Prostate gland (tissue), 2 donors: Measurements from ENCODE around the gene PTCD1. TPM values are rescaled to one million over a fixed set of nuclear protein-coding genes. Genes with fewer than 3 reads are reported as not detected.

ENCODE experiments used
- DNase-seq: peaks from one replicate; pipeline ENCODE4 v3.0.0-alpha.2; 2019; ENCODE audit warnings: low spot score
- H3K27ac ChIP-seq, 2 donors: fragments of 200-600 bp; sonication (generic); 2 replicates each; pipeline ENCODE4 v1.5.1; 2017 to 2019
- H3K27me3 ChIP-seq: fragments of 200-600 bp; sonication (generic); replicated peaks from 2 replicates; pipeline ENCODE4 v1.5.1; 2019; ENCODE audit not compliant: insufficient read depth
- H3K36me3 ChIP-seq, 2 donors: fragments of 200-600 bp; sonication (generic); 1 replicate in 1 of 2; 2 replicates in 1 of 2; pipeline versions ENCODE4 v1.5.1 to v1.8.1; 2017 to 2019
- H3K4me1 ChIP-seq: fragments of 200-600 bp; sonication (generic); replicated peaks from 2 replicates; pipeline ENCODE4 v1.5.1; 2019
- H3K4me3 ChIP-seq, 2 donors: fragments of 200-600 bp; sonication (generic); 2 replicates each; pipeline ENCODE4 v1.5.1; 2017 to 2019
- H3K9me3 ChIP-seq: fragments of 200-600 bp; sonication (generic); 2 replicates; pipeline ENCODE4 v1.5.1; 2017
- POLR2A ChIP-seq: fragments of 450-650 bp; IDR thresholded peaks from one replicate; pipeline ENCODE4 v1.6.1; 2016; ENCODE audit warnings: antibody characterized with exemption, mild to moderate bottlenecking
- POLR2AphosphoS5 ChIP-seq: sonication (generic); formaldehyde crosslinking; IDR thresholded peaks from one replicate; pipeline ENCODE4 v1.6.1; 2017; ENCODE audit warnings: antibody characterized with exemption
- WGBS: methylation state at CpG from one replicate; pipeline ENCODE4 v1.1.5; 2018; 5-methylcytosine and 5-hydroxymethylcytosine counted together
- intact Hi-C: fragments of 100-400 bp; cut with DNase I; formaldehyde crosslinking; loops from one replicate; pipeline ENCODE4 v1.14.2; 2022
- total RNA-seq, 2 donors: library from RNA; depleted of rRNA; stranded (reverse); fragments of >200 nt; gene quantifications; one replicate each; pipeline ENCODE4 v1.1.0, GENCODE V29; 2016
- TF ChIP-seq, protein P1 (sequence below), 4 experiments: fragments of 200-600 bp in 2 of 4; fragments of 450-650 bp in 2 of 4; sonication (generic) in 2 of 4; IDR thresholded peaks; 1 replicate in 3 of 4; 2 replicates in 1 of 4; pipeline ENCODE4 v1.5.1; 2016 to 2019; ENCODE audit warnings: antibody characterized with exemption in 4 of 4, mild to moderate bottlenecking in 2 of 4, moderate library complexity in 2 of 4

Gene PTCD1
- total RNA-seq, 2 donors from 2014 or later, result 9.1 to 11.8 TPM

DNA sequence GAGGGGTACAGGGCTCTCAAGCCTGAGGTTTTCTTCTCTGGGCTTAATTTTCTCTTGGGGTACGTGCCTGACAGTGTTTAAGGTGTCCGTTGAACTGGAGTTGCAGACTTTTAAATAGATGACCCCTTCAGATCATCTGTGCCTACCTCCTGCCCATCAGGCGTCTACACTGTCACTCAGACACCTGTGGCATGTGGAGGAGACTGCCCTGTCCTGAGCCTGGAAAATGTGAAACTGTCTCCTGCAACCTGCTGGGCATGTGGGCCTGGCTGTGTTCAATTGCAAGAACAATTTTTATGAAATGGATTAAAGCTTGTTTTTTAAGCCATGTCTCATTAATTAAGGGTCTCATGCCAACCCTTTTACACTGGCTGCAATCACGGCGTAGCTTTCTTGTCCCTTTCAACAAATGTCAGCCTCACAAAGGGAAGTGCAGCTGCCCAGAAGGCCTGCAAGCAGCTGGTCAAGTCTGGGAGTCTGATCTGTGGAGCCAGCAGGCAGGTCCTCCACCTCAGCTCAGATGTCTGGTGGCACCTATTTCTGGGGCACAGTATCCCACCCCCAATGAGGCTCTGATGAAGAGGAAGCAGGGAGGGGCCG lies 18.6 kb upstream of the PTCD1 start:
- H3K4me3 ChIP-seq, result no peak overlapping the region
- no peak overlapping the region for H3K27ac ChIP-seq
- H3K4me1 ChIP-seq, result peaks cover 12% of the 10 kb centered on the region
- peaks cover 0 to 28% of the 10 kb centered on the region in 2 donors for H3K36me3 ChIP-seq
- TF ChIP-seq POLR2AphosphoS5 (no peak), POLR2A (no peak)
- TF ChIP-seq, protein P1, sequence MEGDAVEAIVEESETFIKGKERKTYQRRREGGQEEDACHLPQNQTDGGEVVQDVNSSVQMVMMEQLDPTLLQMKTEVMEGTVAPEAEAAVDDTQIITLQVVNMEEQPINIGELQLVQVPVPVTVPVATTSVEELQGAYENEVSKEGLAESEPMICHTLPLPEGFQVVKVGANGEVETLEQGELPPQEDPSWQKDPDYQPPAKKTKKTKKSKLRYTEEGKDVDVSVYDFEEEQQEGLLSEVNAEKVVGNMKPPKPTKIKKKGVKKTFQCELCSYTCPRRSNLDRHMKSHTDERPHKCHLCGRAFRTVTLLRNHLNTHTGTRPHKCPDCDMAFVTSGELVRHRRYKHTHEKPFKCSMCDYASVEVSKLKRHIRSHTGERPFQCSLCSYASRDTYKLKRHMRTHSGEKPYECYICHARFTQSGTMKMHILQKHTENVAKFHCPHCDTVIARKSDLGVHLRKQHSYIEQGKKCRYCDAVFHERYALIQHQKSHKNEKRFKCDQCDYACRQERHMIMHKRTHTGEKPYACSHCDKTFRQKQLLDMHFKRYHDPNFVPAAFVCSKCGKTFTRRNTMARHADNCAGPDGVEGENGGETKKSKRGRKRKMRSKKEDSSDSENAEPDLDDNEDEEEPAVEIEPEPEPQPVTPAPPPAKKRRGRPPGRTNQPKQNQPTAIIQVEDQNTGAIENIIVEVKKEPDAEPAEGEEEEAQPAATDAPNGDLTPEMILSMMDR (IDR thresholded peaks at IDR 0.05), result no peak
- H3K27me3 ChIP-seq, result no peaks in the 10 kb centered on the region
- DNase-seq, result no peak
- no peaks in the 10 kb centered on the region for H3K9me3 ChIP-seq
- WGBS, result 71% methylated on average over 6 of the region's 6 CpGs
- intact Hi-C loops, result no loop called here

DNA sequence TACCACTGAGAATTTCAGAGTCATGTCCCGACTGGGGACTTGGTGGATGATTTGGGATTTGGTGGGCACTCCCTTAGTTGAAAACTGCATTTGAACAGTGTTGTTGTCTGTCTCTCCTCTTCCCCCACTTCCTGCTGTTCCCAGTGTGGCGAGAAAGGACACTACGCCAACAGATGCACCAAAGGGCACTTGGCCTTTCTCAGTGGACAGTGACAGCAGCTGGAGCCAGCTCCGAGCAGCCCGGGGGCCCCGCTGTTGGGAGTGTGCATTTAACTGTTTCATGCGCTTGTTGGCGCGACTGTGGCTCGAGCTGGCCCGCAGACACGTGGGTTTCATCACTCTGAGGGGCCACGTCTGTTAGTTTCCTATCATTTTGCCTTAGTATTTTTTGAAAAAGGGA lies 17.7 kb upstream of the PTCD1 start:
- Histone ChIP-seq H3K27me3 (no peaks in the 10 kb centered on the region), H3K4me3 (no peak overlapping the region), H3K27ac (no peak overlapping the region), H3K4me1 (peaks cover 9% of the 10 kb centered on the region), H3K36me3 (peaks cover 0 to 28% of the 10 kb centered on the region in 2 donors), H3K9me3 (no peaks in the 10 kb centered on the region)
- intact Hi-C loops, result no loop called here
- no peak for DNase-seq
- TF ChIP-seq, protein P1 (IDR thresholded peaks at IDR 0.05), result no peak
- no peak for TF ChIP-seq POLR2A
- 64% methylated on average over 13 of the region's 13 CpGs for WGBS

DNA sequence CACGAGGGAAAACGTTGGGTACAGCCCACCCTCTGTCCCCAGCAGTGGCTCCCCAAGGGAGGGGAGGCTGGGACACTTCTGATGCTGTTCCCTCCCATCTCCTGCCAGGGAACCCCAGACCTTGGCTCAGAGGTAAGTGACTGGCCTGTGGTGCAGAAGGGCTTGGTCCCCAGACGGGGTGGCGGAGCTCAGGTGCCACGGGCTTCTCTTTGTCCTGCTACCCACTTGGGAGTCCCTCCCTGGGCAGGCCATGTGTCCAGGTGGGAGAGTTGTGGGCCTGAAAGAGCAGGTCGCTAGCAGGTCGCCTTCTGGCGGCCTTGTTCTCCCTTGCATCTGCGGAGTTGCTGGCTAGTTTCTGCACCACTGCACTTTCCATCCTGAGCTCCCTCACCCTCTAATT lies 17.3 kb upstream of the PTCD1 start:
- H3K4me3 ChIP-seq, result no peak overlapping the region
- peaks cover 9% of the 10 kb centered on the region for H3K4me1 ChIP-seq
- no peaks in the 10 kb centered on the region for H3K27me3 ChIP-seq
- no peak for DNase-seq
- TF ChIP-seq POLR2A (no peak), POLR2AphosphoS5 (no peak)
- TF ChIP-seq, protein P1 (IDR thresholded peaks at IDR 0.05), result no peak
- intact Hi-C loops, result no loop called here
- H3K9me3 ChIP-seq, result no peaks in the 10 kb centered on the region
- no peak overlapping the region for H3K27ac ChIP-seq
- 70% methylated on average over 9 of the region's 9 CpGs for WGBS
- H3K36me3 ChIP-seq, result peaks cover 0 to 31% of the 10 kb centered on the region in 2 donors

DNA sequence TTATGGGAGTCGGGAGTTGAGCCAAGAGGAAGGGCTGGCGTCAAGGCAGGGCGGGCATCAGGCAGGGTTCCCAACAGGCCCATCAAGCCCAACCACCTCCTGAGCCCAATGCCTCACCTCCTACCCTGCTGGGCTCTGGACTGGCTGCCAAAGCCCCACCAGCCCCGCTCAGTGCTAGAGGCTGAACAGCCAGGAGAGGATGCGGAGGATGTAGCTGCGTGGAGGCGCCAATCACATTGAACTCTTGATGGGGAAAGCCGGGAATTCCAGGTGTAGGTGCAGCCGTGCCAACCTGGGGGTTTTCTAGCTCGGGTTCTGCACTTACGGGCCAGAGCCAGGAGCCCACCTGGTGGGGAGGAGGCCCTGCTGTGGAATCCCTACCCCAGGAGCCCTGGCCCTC lies 14.5 kb upstream of the PTCD1 start:
- peaks cover 3% of the 10 kb centered on the region for H3K4me1 ChIP-seq
- no peak for DNase-seq
- no peak overlapping the region for H3K4me3 ChIP-seq
- intact Hi-C loops, result no loop called here
- H3K27me3 ChIP-seq, result no peaks in the 10 kb centered on the region
- peaks cover 1 to 19% of the 10 kb centered on the region in 2 donors for H3K36me3 ChIP-seq
- no peaks in the 10 kb centered on the region for H3K9me3 ChIP-seq
- H3K27ac ChIP-seq, result no peak overlapping the region
- 51% methylated on average over 11 of the region's 11 CpGs for WGBS
- TF ChIP-seq POLR2AphosphoS5 (no peak), POLR2A (no peak)
- TF ChIP-seq, protein P1 (IDR thresholded peaks at IDR 0.05), result no peak

DNA sequence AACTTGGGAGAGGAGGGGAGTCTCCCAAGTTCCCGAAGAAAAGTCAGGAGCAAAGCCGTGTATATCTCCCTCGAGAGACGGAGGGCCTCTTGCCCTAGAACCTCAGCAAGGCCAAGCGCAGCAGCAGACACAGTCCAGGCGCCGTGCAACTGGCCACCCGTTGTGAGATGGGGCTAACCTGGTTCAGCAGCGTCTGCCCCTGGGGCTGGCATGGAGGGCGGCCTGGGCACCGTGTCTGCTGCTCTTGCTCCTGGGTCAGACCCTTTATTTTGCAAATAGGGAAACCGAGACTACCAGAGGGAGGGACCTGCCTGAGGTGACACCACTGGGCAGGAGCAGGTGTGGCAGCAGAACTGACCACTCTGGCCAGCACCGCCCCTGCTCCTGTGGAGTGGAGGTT lies 13.9 kb upstream of the PTCD1 start:
- no peaks in the 10 kb centered on the region for H3K27me3 ChIP-seq
- H3K27ac ChIP-seq, result peak overlapping the region in 1 of 2 donors; percentile 2
- peaks cover 3% of the 10 kb centered on the region for H3K4me1 ChIP-seq
- H3K9me3 ChIP-seq, result no peaks in the 10 kb centered on the region
- DNase-seq, result no peak
- intact Hi-C loops, result no loop called here
- H3K4me3 ChIP-seq, result no peak overlapping the region
- WGBS, result 90% methylated on average over 13 of the region's 13 CpGs
- peaks cover 6 to 18% of the 10 kb centered on the region in 2 donors for H3K36me3 ChIP-seq
- TF ChIP-seq POLR2A (no peak), POLR2AphosphoS5 (no peak)
- TF ChIP-seq, protein P1 (IDR thresholded peaks at IDR 0.05), result no peak
